Testis (tissue), 3 donors: ENCODE data around the gene RABGAP1L. TPM values are rescaled to one million over a fixed set of nuclear protein-coding genes. Genes with fewer than 3 reads are reported as not detected.

ENCODE experiments used
- DNase-seq: peaks from one replicate; pipeline ENCODE4 v3.0.0-alpha.2; 2019
- H3K27ac ChIP-seq, 2 donors: fragments of 200-600 bp; sonication (generic); one replicate each; pipeline ENCODE4 v1.5.1; 2019
- H3K27me3 ChIP-seq: fragments of 200-600 bp; sonication (generic); one replicate; pipeline ENCODE4 v1.5.1; 2019
- H3K36me3 ChIP-seq: fragments of 200-600 bp; sonication (generic); one replicate; pipeline ENCODE4 v1.5.1; 2017; ENCODE audit warnings: low read depth; ENCODE audit errors: missing control alignments
- H3K4me1 ChIP-seq: fragments of 200-600 bp; sonication (generic); one replicate; pipeline ENCODE4 v1.5.1; 2019
- H3K4me3 ChIP-seq, 2 donors: fragments of 200-600 bp; sonication (generic); one replicate each; pipeline ENCODE4 v1.5.1; 2017 to 2019
- H3K9me3 ChIP-seq: fragments of 200-600 bp; sonication (generic); one replicate; pipeline ENCODE4 v1.5.1; 2017
- POLR2A ChIP-seq: fragments of 450-650 bp; IDR thresholded peaks from one replicate; pipeline ENCODE4 v1.6.1; 2017; ENCODE audit warnings: antibody characterized with exemption, mild to moderate bottlenecking, moderate library complexity
- WGBS, 2 donors: methylation state at CpG; one replicate each; pipeline ENCODE4 v1.1.5; 2018; 5-methylcytosine and 5-hydroxymethylcytosine counted together
- intact Hi-C: fragments of 100-400 bp; cut with DNase I; formaldehyde crosslinking; loops from one replicate; pipeline ENCODE4 v1.15.1; 2023; ENCODE audit warnings: low total_unique reads
- polyA plus RNA-seq: library from polyadenylated mRNA; stranded (reverse); fragments of 350-450 nt; fragmentation: Illumina TruSeq; extraction: RNeasy Lipid Tissue Mini Kit (QIAGEN cat#74804); gene quantifications from one replicate; pipeline ENCODE4 v1.2.3, GENCODE V29; 2014; ENCODE audit warnings: low read depth, low replicate concordance; ENCODE audit not compliant: insufficient read depth
- total RNA-seq, 2 donors: library from RNA; depleted of rRNA; stranded (reverse); fragments of >200 nt; gene quantifications; one replicate each; pipeline ENCODE4 v1.2.3, GENCODE V29; 2016
- TF ChIP-seq, protein P1 (sequence below), 3 experiments: fragments of 450-650 bp in 2 of 3; fragments of 200-600 bp in 1 of 3; sonication (generic) in 1 of 3; IDR thresholded peaks; one replicate each; pipeline ENCODE4 v1.5.1; 2016 to 2019; ENCODE audit warnings: antibody characterized with exemption in 3 of 3, mild to moderate bottlenecking in 2 of 3, moderate library complexity in 1 of 3

The RABGAP1L gene
- total and polyA plus RNA-seq, 3 donors from 2014 or later: 40.5 to 53.1 (median 49.5) TPM

DNA sequence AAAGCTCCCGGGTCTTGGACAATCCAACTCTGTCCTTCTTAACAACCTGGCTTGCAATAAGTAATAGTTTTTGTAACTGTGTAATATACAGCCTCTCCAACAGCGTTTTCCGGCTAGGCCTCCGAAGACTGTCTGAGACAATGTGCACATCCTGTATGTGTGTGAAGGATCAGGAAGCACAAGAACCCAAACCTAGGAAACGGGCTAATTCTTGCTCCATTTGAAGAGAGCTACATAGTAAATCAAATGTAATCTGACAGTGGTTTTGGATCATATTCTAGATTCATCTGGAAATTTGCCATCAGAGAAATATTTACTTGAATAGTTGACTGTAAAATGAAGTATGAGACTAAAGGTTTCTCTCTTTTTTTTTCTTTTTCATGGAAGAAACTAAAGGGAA is 289.7 kb downstream of the RABGAP1L start:
- Histone ChIP-seq H3K27ac (no peak overlapping the region), H3K9me3 (no peaks in the 10 kb centered on the region), H3K36me3 (no peaks in the 10 kb centered on the region), H3K4me3 (no peak overlapping the region), H3K27me3 (no peaks in the 10 kb centered on the region), H3K4me1 (no peaks in the 10 kb centered on the region)
- no peak for DNase-seq
- intact Hi-C loops: no loop called here
- 73 to 81% methylated on average over 5 of the region's 5 CpGs for whole genome bisulfite sequencing, 2 donors
- no peak for TF ChIP-seq POLR2A
- TF ChIP-seq, protein P1, sequence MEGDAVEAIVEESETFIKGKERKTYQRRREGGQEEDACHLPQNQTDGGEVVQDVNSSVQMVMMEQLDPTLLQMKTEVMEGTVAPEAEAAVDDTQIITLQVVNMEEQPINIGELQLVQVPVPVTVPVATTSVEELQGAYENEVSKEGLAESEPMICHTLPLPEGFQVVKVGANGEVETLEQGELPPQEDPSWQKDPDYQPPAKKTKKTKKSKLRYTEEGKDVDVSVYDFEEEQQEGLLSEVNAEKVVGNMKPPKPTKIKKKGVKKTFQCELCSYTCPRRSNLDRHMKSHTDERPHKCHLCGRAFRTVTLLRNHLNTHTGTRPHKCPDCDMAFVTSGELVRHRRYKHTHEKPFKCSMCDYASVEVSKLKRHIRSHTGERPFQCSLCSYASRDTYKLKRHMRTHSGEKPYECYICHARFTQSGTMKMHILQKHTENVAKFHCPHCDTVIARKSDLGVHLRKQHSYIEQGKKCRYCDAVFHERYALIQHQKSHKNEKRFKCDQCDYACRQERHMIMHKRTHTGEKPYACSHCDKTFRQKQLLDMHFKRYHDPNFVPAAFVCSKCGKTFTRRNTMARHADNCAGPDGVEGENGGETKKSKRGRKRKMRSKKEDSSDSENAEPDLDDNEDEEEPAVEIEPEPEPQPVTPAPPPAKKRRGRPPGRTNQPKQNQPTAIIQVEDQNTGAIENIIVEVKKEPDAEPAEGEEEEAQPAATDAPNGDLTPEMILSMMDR (IDR thresholded peaks at IDR 0.05): no peak

DNA sequence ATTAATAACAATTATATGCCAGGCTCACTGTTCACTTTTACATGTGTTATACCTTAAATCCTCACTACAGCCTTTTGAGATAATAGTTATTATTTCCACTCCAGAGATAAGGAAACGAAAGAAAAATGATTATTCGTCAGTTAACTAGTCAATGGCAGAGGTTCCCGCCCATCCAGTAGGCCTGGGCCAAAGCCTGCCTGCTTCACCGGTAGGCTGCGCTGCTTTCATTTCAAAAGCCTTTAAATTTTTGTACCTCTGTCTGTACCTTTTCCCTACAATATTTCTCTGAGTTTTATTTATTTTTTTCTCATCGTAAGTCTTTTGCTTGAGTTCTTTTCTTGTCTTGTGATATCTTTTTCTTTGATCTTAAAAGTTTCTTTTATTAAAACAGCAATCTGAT is 292.1 kb downstream of the RABGAP1L start:
- Histone ChIP-seq H3K4me3 (no peak overlapping the region), H3K36me3 (no peaks in the 10 kb centered on the region), H3K9me3 (no peaks in the 10 kb centered on the region), H3K4me1 (no peaks in the 10 kb centered on the region), H3K27me3 (no peaks in the 10 kb centered on the region), H3K27ac (no peak overlapping the region)
- TF ChIP-seq POLR2A: no peak
- TF ChIP-seq, protein P1 (IDR thresholded peaks at IDR 0.05): no peak
- no peak for DNase-seq
- WGBS, 2 donors: 81 to 89% methylated on average over 6 of the region's 6 CpGs
- intact Hi-C loops: no loop called here

DNA sequence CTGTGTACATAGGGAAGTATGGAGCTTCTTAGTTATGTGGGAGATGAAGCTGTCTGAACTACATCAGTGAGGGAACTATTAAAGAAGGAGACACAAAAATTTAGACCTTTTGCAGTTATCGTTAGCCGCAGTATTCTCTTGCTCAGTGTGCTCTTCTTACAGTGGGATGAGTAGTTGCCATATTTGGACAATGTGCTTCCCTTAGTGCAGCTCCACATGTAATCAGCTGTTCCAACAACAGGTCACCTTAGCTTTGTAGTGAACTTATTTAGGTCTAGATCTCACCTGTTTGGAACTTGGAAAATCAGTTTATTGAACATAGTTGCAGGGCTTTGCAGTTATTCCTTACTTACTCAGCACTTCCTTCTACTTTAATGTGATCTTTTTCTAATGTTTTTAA is 306.5 kb downstream of the RABGAP1L start:
- Histone ChIP-seq H3K36me3 (no peaks in the 10 kb centered on the region), H3K9me3 (no peaks in the 10 kb centered on the region), H3K4me1 (no peaks in the 10 kb centered on the region), H3K27ac (no peak overlapping the region), H3K4me3 (no peak overlapping the region), H3K27me3 (no peaks in the 10 kb centered on the region)
- DNase-seq: no peak
- intact Hi-C loops: no loop called here
- TF ChIP-seq POLR2A: no peak
- TF ChIP-seq, protein P1 (IDR thresholded peaks at IDR 0.05): no peak
- WGBS, 2 donors: 94 to 96% methylated on average over 2 of the region's 2 CpGs

DNA sequence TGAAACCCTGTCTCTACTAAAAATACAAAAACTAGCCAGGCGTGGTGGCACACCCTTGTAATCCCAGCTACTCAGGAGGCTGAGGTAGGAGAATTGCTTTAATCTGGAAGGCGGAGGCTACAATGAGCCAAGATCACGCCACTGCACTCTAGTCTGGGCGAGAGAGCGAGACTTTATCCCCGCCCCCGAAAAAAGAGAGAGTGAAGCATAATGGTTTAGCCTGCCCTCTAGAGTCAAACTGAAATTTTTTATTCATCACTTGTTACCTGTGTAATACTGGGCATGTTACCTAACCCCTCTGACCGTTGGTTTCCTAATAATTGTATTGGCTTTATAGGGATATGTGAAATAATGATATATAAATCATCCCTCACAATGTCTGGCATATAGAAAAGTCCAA is 307.3 kb downstream of the RABGAP1L start:
- no peak for DNase-seq
- Histone ChIP-seq H3K27me3 (no peaks in the 10 kb centered on the region), H3K36me3 (no peaks in the 10 kb centered on the region), H3K4me3 (no peak overlapping the region), H3K27ac (no peak overlapping the region), H3K4me1 (no peaks in the 10 kb centered on the region), H3K9me3 (no peaks in the 10 kb centered on the region)
- intact Hi-C loops: no loop called here
- TF ChIP-seq, protein P1 (IDR thresholded peaks at IDR 0.05): no peak
- no peak for TF ChIP-seq POLR2A
- 97 to 99% methylated on average over 8 of the region's 8 CpGs for WGBS, 2 donors

DNA sequence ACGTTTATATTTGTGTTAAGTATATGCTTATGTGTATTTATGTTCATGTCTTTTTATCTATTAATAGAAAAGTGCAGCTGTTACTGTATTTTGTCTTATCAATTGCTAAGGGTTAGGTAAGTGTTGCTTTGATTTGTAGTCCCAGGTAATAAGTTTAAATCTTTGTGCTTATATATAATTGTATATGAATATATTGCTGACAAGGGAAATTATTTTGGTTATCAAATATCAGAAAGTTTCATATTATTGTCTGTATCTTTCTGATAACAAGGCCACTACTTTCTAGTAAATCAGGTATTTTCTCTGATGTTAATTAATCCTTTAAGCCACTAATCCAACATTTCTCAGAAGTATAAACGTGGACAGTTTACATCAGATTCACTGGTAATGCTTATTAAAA is 309.7 kb downstream of the RABGAP1L start:
- TF ChIP-seq POLR2A: no peak
- TF ChIP-seq, protein P1 (IDR thresholded peaks at IDR 0.05): no peak
- 72 to 81% methylated on average over 2 of the region's 2 CpGs for WGBS, 2 donors
- DNase-seq: no peak
- H3K9me3 ChIP-seq: no peaks in the 10 kb centered on the region
- no peaks in the 10 kb centered on the region for H3K27me3 ChIP-seq
- no peak overlapping the region for H3K27ac ChIP-seq
- intact Hi-C loops: no loop called here
- no peak overlapping the region for H3K4me3 ChIP-seq
- no peaks in the 10 kb centered on the region for H3K36me3 ChIP-seq
- no peaks in the 10 kb centered on the region for H3K4me1 ChIP-seq
